CD4-positive, alpha-beta T cell treated with Interleukin-6 for 4 hours (primary cell): ENCODE data around the gene ADARB1.
A peak's percentile ranks its signal among the peaks of the same experiment; 100 is the strongest.

ENCODE experiments used
- DNase-seq: peaks from one replicate; pipeline ENCODE4 v3.0.0-alpha.2; 2020; ENCODE audit warnings: mixed read lengths

Gene ADARB1

DNA sequence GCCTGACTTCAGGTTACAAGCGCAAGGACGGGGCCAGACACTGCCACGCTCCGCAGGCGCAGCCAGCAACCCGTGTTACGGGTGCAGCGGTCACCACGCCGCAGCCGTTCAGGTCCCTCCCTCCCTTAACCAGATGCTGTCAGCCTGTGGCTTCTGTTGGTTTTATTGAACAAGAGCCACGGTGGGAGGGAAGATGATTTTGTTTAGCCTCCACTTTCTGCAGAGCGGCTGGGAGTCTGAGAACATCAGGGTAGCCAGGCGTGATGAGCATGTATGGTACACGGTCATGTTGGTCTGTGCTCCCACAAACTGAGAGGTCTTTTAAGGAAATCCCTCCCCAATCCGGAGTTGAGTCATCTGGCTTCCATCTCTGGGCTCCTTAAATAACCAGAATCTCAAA, 18.5 kb upstream of the ADARB1 start:
- DNase-seq, result no peak

DNA sequence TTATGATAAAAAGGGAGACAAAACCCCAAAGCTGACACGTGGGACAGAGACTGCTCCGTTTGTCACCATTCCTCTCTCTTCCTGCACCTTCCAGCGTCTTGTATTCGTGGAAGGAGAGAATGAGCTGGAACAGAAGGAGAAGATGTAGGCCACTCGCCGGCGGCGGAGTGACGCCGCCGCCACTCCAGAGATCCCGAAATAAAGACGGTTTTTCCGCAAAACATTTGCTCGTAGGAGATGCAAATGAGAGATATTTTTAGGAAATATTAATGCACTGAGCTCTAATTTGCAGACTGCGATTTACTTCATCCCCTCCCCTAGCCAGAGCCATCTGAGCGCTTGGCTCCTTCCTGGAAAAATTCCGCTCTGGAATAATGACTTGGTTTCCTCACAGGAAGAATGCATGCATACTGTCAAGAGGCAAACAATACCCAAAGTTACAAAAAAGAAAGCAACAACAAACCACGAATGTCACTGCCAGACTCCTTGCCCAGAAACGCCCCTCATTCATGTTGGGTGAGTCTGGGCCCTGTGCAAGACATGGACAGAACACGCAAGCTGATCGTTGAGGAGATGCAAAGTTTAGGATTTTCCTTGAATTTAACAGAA, 18.0 kb upstream of the ADARB1 start:
- no peak for DNase-seq

GRCh38 chr21:45056917-45057560, 17.3 kb upstream of the ADARB1 start:
- no peak for DNase-seq

- DNase-seq, result no peak
Observed at GRCh38 chr21:45057886-45058285, 16.5 kb upstream of the ADARB1 start.

- no peak for DNase-seq
Observed at GRCh38 chr21:45059121-45059520, 15.3 kb upstream of the ADARB1 start.

DNA sequence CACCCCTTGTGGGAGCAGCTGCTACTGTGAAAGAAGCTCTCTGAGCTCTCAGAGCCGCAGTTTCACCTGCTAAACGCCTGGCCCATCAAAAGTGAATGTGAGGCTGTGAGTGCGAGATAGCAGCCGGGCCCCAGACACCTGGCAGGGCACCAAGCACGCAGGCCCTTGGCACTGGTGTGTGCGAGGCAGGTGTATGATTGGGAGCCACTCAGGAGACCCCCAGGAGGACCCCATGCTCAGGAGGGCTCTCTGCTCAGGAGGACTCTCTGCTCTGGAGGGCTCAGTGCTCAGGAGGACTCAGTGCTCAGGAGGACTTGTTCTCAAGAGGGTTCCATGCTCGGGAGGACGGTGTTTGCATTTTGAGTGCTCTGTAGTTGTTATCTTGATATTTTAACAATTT, 14.3 kb upstream of the ADARB1 start:
- no peak for DNase-seq

DNA sequence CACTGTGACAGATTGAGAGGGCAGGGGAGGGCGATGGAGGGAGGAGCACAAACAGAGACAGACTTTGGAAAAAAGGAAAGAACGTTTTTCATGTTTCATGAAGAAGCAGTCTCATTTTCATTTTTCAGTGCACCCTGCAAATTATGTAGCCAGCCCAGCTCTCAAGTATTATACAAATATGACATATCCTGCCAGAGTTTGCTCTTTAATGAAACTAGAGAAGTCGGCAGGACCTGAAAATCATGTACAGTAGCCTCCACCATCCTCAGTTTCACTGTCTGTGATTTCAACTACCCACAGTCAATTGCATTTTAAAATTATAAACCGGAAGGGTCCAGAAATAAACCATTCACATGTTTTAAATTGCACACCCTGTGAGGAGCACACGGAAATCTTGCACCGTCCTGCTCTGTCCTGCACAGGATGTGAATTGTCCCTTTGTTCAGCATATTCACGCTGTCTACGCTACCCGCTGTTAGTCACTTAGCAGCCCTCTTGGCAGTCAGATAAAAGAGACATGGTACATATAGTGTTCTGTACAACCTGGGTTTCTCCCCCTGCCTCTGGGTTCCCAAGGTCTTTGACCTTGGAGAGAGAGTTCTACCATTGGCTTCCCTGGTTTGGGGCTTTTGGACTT, 13.6 kb upstream of the ADARB1 start:
- DNase-seq, result no peak

GRCh38 chr21:45064091-45064490, 10.3 kb upstream of the ADARB1 start:
- no peak for DNase-seq

DNA sequence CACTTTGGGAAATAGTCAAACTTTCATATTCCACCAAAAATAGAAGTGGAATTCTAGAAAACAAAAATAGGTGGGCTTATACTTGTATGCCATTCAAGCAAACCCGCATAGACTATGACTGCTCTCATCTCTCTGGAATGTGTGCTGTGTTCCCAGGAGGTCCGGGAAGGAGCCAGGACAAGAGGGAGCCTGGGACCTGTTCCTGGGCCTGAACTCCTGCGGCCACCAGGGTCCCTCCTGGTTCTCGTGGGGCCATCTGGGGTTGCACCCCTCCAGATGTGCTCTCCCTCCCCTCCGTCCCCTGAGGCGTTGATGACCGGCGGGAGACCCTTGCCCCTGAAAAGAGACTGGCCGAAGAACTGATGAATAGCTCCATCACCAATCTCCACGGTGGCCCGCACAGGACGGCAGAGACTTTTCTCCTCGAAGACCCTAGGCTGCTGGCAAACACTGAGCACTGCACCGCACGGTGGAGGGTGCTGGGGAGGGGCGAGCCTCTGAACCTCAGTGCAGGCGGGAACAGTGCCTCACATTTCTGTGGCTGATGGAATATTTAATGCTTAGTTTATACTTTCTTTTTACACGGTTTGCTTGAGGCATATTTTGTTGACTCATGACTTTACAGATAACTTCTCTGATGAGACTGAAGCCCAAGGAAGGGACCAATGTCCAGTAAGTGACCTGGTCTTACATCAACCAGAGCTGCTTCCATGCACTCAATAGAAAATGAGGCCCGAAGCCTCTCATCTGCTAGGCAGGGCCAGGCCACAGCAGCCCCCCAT, 9.6 kb upstream of the ADARB1 start:
- no peak for DNase-seq

GRCh38 chr21:45067462-45068285, 6.7 kb upstream of the ADARB1 start:
- no peak for DNase-seq

DNA sequence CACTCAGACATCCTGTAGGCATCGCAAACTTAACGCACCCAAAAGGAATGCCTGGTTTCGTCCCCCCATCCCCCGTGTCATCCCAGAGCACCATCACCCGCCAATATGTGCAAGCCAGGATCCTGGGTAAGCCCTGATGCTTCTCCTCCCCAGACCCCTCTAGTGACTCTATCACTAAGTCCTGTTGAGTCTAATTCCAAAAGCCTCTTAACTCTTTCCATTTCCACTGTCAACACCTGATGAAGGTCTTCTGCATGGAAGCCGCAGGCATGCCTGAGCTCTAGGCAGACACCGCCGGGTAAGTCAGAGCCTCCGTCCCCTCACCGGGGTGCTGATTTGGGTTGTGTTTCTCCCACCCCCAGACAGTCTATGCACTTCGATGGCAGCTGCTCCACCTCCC, 5.3 kb upstream of the ADARB1 start:
- no peak for DNase-seq

DNA sequence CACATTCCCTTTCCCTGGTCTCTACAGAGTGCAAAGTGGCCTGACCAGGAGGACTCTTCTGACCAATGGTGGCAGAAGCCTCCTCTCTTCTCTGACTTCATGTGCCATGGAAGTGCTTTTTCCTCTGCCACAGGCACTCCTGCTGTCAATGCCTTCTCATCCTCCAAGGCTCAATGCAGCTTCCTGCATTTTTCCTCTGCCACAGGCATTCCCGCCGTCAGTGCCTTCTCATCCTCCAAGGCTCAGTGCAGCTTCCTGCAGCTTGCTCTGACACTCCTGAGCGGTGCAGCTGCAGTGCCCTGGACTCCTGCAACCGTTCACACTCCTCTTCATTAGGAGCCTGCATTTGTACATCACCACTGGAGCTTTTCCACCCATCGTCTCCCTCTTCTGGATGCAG, 4.7 kb upstream of the ADARB1 start:
- DNase-seq, result no peak

GRCh38 chr21:45071078-45071873, 3.1 kb upstream of the ADARB1 start:
- DNase-seq, result no peak

DNA sequence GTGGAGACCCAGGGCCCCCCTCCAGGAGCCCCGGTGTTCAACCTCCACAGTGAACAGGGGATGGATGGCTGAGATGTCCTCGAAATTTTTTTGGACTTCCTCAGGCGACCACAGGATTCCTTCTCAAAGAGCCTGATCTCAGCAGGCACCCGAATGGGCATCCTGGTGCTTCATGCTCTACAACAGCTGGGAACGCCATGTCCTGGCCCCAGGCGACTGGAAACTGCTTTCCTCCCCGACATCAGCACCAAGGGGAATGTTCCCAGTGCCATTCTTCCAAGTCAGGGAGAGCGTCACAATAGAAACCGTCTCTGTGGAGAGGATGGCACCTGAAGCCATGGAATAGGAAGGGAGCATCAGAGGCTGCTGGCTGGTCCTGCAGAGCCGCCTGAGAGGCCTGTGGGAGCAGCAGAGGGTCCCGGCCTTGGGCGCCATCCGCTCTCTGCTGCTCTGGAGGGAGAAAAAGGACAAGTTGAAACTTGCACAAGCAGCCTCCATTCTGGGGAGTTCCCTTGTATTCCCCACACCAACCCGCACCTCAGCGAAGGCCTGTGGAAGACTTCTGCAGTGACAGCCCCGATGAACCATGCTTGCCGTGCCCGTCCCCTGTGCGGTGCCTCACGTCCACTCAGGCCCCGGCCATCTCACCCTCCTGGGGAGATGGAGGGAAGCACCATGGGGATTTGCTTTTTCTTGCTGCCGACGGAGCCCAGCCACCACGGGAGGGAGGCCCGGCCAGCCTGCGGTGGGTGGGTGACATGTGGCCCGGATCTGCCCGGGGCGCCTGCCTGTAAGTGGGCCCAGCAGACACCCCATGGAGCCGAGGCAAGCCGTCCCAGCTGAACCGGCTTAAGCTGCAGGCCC, 2.3 kb upstream of the ADARB1 start:
- DNase-seq, result no peak

DNA sequence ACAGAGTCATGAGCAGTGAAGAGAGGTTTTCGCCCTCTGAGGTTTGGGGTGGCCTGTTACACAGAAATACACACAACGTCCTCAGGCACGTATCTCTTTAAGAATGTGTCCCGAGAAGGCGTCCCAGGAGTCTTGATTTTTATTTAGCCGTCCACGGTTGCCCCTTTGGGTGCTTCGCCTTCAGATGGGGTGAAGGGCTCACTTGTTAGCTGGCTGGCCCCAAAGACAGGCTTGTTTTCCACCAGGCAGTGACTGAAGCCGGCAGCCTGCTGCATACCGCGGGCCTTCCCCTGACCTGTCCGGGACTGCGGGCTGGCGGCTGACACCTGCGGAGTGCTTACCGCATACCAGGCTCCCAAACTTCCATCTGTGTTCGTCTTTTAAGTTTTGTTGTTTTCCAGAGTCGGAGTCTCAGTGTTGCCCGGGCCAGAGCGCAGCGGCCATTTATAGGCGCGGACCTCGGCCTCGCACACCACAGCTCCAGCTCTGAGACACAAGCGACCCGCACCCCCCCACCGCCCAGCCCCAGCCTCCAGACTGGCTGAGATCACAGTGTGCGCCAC, 1.6 kb upstream of the ADARB1 start:
- DNase-seq, result no peak

- no peak for DNase-seq
Observed at GRCh38 chr21:45073301-45074047, 906 bp upstream of the ADARB1 start.

GRCh38 chr21:45074818-45075595, 627 bp downstream of the ADARB1 start:
- peak; percentile 40 for DNase-seq

DNA sequence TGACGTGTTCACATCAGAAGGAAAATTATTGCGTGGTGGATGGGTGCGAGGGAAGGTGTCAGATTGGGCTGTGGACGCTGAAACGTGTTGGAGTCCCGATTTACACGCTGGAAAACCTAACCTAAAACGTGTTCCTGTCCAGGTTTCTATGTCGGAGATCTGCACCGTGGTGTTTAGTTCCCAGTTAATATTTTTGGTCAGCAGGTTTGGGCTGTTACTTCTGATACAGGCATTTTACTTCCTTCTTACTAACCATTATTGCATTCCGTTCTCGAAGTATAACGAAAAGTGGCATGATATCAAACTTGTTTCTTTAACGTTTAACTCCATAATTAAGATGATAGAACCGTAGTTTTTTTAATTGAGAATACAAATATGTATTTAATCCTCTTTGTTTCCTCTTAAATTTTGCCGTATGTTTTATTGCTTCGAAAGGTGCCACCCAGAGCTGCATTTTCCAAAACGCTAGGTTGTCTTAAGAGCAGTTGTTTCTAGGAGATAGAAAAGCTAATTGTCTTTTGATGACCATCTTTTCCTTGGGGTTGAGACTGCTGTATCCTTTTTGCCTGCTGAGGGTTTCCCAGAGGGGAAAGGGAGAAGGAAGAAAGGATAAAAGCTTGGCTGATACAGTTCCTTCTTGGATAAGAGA, 1.3 kb downstream of the ADARB1 start:
- DNase-seq, result no peak
